Activated B cell treated with CpG ODN at 0.5 μM for 24 hours (primary cell): ENCODE results near the gene ARHGEF1. TPM values are rescaled to one million over a fixed set of nuclear protein-coding genes. Genes with fewer than 3 reads are reported as not detected.

Experiments used
- ATAC-seq: fragments of 200-7000 bp; cut with Tn5 transposase; one replicate; pipeline ENCODE4 v1.10.0; 2021; ENCODE audit warnings: low read depth, mild to moderate bottlenecking, moderate library complexity
- CTCF ChIA-PET: fragments of 350-600 bp; sonication (Branson Sonifier 250); formaldehyde crosslinking; loops from one replicate; lab custom pipeline; 2021; ENCODE audit warnings: antibody characterized with exemption; lab: Charles Lee
- POLR2A ChIA-PET: fragments of 350-600 bp; sonication (Branson Sonifier 250); formaldehyde crosslinking; loops from one replicate; lab custom pipeline; 2021; ENCODE audit warnings: antibody characterized with exemption; lab: Charles Lee
- DNase-seq: peaks from one replicate; pipeline ENCODE4 v3.0.0; 2022
- H3K27ac Mint-ChIP-seq: one replicate; pipeline ENCODE4 v1.8.0; 2020; ENCODE audit warnings: mixed read lengths
- H3K27me3 Mint-ChIP-seq: one replicate; pipeline ENCODE4 v1.8.0; 2021; ENCODE audit warnings: mixed read lengths
- H3K36me3 Mint-ChIP-seq: one replicate; pipeline ENCODE4 v1.8.0; 2021; ENCODE audit warnings: low read depth, mixed read lengths
- H3K4me1 Mint-ChIP-seq: one replicate; pipeline ENCODE4 v1.8.0; 2021; ENCODE audit warnings: mixed read lengths
- H3K4me3 Mint-ChIP-seq: one replicate; pipeline ENCODE4 v1.8.0; 2020; ENCODE audit warnings: mild to moderate bottlenecking, mixed read lengths
- H3K9me3 Mint-ChIP-seq: one replicate; pipeline ENCODE4 v1.8.0; 2020; ENCODE audit warnings: mixed read lengths
- intact Hi-C: fragments of 100-400 bp; cut with micrococcal nuclease; formaldehyde crosslinking; loops from one replicate; pipeline ENCODE4 v1.15.1; 2024
- total RNA-seq: library from RNA; stranded (reverse); gene quantifications from 2 replicates; pipeline ENCODE4 v1.2.3, GENCODE V29; 2022
- TF ChIP-seq, protein P1 (sequence below): fragments of 200-600 bp; IDR thresholded peaks from one replicate; pipeline ENCODE4 v1.8.0; 2022; ENCODE audit warnings: antibody characterized with exemption, mild to moderate bottlenecking

ARHGEF1 gene
- total RNA-seq, 1 donor from 2014 or later = 418 TPM

DNA sequence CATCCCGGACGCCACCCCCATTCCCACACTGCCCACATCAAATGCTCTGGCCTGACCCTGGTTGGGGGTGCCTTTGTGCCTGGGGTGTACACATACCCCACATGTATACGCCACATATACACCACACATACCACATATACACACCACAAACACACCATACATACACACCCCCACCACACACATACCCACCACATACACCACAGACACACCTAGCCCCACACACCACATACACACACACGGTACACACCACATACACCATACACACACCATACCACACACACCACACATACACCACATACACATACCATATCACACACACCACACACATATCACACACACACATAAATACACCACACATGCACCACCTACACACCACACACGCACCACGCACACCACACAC is 35.1 kb downstream of the ARHGEF1 start:
- ATAC-seq = no peak
- TF ChIP-seq, protein P1, sequence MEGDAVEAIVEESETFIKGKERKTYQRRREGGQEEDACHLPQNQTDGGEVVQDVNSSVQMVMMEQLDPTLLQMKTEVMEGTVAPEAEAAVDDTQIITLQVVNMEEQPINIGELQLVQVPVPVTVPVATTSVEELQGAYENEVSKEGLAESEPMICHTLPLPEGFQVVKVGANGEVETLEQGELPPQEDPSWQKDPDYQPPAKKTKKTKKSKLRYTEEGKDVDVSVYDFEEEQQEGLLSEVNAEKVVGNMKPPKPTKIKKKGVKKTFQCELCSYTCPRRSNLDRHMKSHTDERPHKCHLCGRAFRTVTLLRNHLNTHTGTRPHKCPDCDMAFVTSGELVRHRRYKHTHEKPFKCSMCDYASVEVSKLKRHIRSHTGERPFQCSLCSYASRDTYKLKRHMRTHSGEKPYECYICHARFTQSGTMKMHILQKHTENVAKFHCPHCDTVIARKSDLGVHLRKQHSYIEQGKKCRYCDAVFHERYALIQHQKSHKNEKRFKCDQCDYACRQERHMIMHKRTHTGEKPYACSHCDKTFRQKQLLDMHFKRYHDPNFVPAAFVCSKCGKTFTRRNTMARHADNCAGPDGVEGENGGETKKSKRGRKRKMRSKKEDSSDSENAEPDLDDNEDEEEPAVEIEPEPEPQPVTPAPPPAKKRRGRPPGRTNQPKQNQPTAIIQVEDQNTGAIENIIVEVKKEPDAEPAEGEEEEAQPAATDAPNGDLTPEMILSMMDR = no peak
- H3K9me3 Mint-ChIP-seq = no peaks in the 10 kb centered on the region
- CTCF ChIA-PET = no interaction called here
- intact Hi-C loops = no loop called here
- peaks cover 27% of the 10 kb centered on the region for H3K4me1 Mint-ChIP-seq
- POLR2A ChIA-PET = no interaction called here
- H3K27ac Mint-ChIP-seq = no peak overlapping the region
- peaks cover 18% of the 10 kb centered on the region for H3K27me3 Mint-ChIP-seq
- H3K36me3 Mint-ChIP-seq = no peaks in the 10 kb centered on the region
- no peak overlapping the region for H3K4me3 Mint-ChIP-seq
- no peak for DNase-seq

GRCh38 chr19:41918653-41919244 is 35.8 kb downstream of the ARHGEF1 start:
- ChIA-PET POLR2A (no interaction called here), CTCF (no interaction called here)
- intact Hi-C loops = no loop called here
- Mint-ChIP-seq H3K27me3 (peaks cover 18% of the 10 kb centered on the region), H3K9me3 (no peaks in the 10 kb centered on the region), H3K36me3 (no peaks in the 10 kb centered on the region), H3K4me3 (no peak overlapping the region), H3K27ac (no peak overlapping the region), H3K4me1 (peaks cover 26% of the 10 kb centered on the region)
- TF ChIP-seq, protein P1 = no peak
- no peak for ATAC-seq
- no peak for DNase-seq

DNA sequence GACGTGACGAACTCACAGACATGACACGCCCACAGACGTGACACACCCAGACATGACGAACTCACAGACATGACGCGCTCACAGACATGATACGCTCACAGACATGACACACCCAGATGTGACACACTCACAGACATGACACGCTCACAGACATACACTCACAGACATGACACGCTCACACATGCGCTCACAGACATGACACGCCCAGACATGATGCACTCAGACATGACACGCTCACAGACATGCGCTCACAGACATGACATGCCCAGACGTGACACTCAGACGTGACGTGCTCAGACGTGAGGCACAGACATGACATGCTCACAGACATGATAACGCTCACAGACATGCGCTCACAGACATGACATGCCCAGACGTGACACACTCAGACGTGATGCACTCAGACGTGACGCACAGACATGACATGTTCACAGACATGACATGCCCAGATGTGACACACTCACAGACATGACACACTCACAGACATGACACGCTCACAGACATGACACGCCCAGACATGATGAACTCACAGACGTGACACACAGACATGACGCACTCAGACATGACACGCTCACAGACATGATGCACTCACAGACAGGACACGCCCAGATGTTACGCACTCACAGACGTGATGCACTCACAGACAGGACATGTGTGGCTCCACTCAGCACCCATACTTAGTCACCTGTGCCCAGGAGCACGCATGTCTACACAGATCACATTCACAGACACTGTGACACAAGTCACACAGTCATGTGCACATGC is 37.1 kb downstream of the ARHGEF1 start:
- ATAC-seq (no peak), DNase-seq (no peak)
- POLR2A ChIA-PET = interaction anchor here (2.3 kb wide), 1 partner anchor 8 kb away, joined by 7 read pairs; no protein-coding TSS in a partner anchor

DNA sequence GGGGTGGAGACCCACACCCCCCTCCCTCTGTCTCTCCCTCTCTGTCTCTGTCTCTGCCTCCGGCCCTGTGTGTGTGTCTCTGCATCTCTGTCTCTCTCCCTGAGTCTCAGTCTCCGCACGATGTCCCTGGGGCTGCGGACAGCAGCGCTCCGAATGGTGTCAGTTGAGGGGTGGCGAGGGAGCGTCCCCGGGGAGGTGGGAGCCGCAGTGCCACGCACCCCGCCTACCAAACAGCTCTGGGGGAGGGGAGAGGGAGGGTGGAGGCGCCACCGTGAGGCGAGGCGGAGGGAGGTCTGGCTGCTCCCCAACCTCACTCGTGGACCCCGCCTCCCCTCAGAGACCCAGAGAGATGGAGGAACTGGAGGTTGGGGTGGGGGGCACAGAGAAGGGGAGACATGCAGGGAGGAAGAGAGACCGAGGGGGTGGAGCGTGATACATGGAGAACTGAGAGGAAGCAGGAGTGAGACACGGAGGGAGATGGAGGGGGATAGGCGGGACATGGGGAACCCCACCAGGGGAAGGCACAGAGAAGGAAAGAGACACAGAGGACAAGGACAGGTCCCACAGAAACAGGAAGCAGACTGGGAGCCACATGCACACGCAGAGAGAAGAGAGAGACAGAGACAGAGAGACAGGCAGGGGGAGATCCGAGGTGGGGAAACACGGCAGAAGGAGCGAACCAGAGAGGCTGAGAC is 38.0 kb downstream of the ARHGEF1 start:
- Mint-ChIP-seq H3K36me3 (no peaks in the 10 kb centered on the region), H3K4me1 (peaks cover 20% of the 10 kb centered on the region), H3K27ac (peak overlapping the region; percentile 11), H3K27me3 (peaks cover 14% of the 10 kb centered on the region), H3K9me3 (no peaks in the 10 kb centered on the region), H3K4me3 (peak overlapping the region; percentile 25)
- DNase-seq (no peak), ATAC-seq (peak; percentile 18)
- ChIA-PET CTCF (no interaction called here), POLR2A (interaction anchor here (2.3 kb wide), 1 partner anchor 9 kb away, joined by 7 read pairs; no protein-coding TSS in a partner anchor)
- intact Hi-C loops = loop anchor here (1.0 kb wide), 1 partner anchor 9 kb away; no protein-coding TSS in a partner anchor
- TF ChIP-seq, protein P1 = no peak

More for the DNA sequence above, 37.1 kb downstream of the ARHGEF1 start:
- peaks cover 20% of the 10 kb centered on the region for H3K4me1 Mint-ChIP-seq
- no peaks in the 10 kb centered on the region for H3K9me3 Mint-ChIP-seq
- H3K4me3 Mint-ChIP-seq = no peak overlapping the region
- H3K36me3 Mint-ChIP-seq = no peaks in the 10 kb centered on the region
- intact Hi-C loops = no loop called here
- CTCF ChIA-PET = no interaction called here
- no peak overlapping the region for H3K27ac Mint-ChIP-seq
- H3K27me3 Mint-ChIP-seq = peaks cover 14% of the 10 kb centered on the region
- TF ChIP-seq, protein P1 = no peak
